Astrocyte of the cerebellum (primary cell): ENCODE measurements around the gene TOLLIP.

Source experiments
- DNase-seq: peaks from one replicate; pipeline ENCODE4 v3.0.0-alpha.2; 2011; ENCODE audit warnings: low read depth
- H3K4me3 ChIP-seq: 2 replicates; pipeline ENCODE4 v1.5.1; 2011; ENCODE audit warnings: mild to moderate bottlenecking, low read depth, low read length, moderate library complexity
- CTCF ChIP-seq: IDR thresholded peaks from 2 replicates; pipeline ENCODE4 v1.5.1; 2012; ENCODE audit warnings: low read length, low read depth, moderate library complexity, mild to moderate bottlenecking; ENCODE audit errors: missing control alignments
- in situ Hi-C: cut with HindIII; loops from 2 replicates; pipeline ENCODE4 v1.10.0; 2017; ENCODE audit warnings: low sequenced_read_pairs

Gene TOLLIP

DNA sequence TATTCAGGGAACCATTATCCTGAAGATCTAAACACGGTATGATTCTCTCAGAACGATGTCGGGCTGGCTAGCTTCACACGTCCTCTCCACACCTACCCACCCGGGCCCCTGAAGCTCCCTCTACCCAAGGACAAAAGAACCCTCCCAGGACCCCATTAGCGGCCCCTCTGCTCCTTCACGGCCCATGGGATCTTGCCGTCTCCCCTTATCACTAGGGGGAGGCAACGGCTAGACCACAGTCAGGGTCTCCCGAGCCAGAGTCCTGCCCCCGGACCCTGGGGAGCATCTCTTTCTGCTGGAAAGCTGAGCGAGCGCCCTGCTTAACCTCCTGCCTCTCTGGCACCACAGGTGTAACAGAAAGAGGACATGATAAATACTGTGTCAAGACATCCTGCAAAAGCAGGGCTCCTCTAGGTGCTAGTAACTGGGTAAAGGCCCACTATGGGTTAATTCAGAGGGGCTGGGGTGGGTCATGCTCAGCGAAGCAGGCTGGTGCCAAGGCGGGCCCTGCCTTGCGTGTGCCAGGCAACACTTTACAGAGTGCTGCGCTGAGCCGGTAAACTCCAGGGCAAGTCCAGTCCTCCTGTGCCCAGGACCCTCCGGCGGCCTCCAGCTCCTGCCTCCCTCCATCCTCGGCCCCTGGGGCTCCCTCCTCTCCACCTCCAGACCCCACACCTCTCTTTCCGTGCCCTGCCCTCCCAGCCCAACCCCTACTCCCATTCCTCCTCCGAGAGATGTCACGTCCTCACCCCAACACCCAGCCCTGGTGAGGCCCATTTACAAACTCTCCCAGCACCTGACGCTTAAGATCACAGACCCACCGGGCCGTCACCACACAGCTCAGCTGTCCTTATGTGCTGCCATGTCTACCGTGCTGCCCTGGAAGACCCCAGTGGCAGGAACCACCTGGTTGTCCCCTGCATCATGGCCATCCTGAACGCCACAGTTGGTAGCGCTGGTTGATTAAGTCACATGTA, 3.0 kb downstream of the TOLLIP start:
- in situ Hi-C loops = no loop called here
- no peak for DNase-seq
- H3K4me3 ChIP-seq = no peak overlapping the region
- TF ChIP-seq CTCF = no peak

- in situ Hi-C loops = no loop called here
- DNase-seq = no peak
- TF ChIP-seq CTCF = no peak
- no peak overlapping the region for H3K4me3 ChIP-seq
Observed at GRCh38 chr11:1305501-1306056, 3.9 kb downstream of the TOLLIP start.

GRCh38 chr11:1305063-1305495, 4.4 kb downstream of the TOLLIP start:
- no peak for TF ChIP-seq CTCF
- H3K4me3 ChIP-seq = no peak overlapping the region
- in situ Hi-C loops = no loop called here
- no peak for DNase-seq

DNA sequence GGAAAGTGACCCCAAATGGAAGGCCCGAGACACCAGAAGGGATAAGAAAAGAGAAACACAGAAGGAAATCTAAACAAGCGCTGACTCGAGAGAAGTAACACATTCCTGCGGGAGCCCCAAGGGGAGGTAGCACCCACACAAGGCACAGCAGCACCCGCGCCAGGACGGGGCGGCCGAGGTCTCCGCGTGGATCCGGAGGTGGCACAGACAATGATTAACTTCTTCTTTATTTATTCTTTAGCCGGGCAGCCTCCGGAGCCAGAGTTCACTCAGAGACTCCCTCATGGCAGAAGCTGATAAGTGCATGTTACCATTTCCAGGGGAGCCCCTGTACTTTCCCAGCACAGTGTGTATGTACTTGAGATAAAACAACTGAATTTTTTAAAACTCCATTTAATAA, 5.1 kb downstream of the TOLLIP start:
- no peak overlapping the region for H3K4me3 ChIP-seq
- no peak for TF ChIP-seq CTCF
- no peak for DNase-seq
- in situ Hi-C loops = no loop called here

DNA sequence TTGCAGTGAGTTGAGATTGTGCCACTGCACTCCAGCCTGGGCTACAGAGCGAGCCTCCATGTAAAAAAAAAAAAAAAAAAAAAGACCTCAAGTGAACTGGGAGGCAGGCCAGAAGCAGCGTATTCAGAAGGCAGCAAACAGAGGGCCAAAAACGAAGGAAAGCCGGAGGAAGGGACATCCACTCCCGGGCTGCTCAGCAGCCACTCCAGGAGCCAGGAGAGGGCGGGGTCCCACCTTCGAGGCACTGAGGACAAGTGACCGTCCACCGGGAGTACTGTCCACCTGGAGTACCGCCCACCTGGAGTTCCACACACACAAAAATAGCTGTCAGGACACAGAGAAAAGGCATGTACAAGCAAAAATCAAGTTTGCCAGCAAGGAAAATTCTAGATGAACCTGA, 5.5 kb downstream of the TOLLIP start:
- no peak overlapping the region for H3K4me3 ChIP-seq
- no peak for DNase-seq
- in situ Hi-C loops = no loop called here
- no peak for TF ChIP-seq CTCF

- in situ Hi-C loops = no loop called here
- DNase-seq = no peak
- H3K4me3 ChIP-seq = no peak overlapping the region
- TF ChIP-seq CTCF = peak; percentile 50
Observed at GRCh38 chr11:1303126-1303821, 6.2 kb downstream of the TOLLIP start.
